ENCODE measurements around the gene GRIK4.

Gene GRIK4

GRCh38 chr11:120605469-120605868 is 93.9 kb downstream of the GRIK4 start:
- Histone ChIP-seq H3K9ac (ENCODE audit: low read depth, low read length) (no peak overlapping the region), H3K4me3 (ENCODE audit: low read length) (no peak overlapping the region), H3K9me3 (ENCODE audit: insufficient read depth, low read depth, low read length) (no peaks in the 10 kb centered on the region), H3K4me1 (ENCODE audit: insufficient read depth, low read length) (peaks cover 16% of the 10 kb centered on the region; the same call in 1 of the 2 replicates), H3K27ac (ENCODE audit: low read length) (no peak overlapping the region), H3K27me3 (ENCODE audit: insufficient read depth, low read length) (no peaks in the 10 kb centered on the region), H3K36me3 (ENCODE audit: insufficient read depth, low read depth, low read length) (no peaks in the 10 kb centered on the region)

GRCh38 chr11:120606211-120607010 is 94.9 kb downstream of the GRIK4 start:
- Histone ChIP-seq H3K27ac (ENCODE audit: low read length) (no peak overlapping the region), H3K4me1 (ENCODE audit: insufficient read depth, low read length) (peaks cover 21% of the 10 kb centered on the region), H3K36me3 (ENCODE audit: insufficient read depth, low read depth, low read length) (no peaks in the 10 kb centered on the region)

GRCh38 chr11:120608061-120608460 is 96.5 kb downstream of the GRIK4 start:
- no peak overlapping the region for H3K4me3 ChIP-seq (ENCODE audit: low read length)
- no peaks in the 10 kb centered on the region for H3K9me3 ChIP-seq (ENCODE audit: insufficient read depth, low read depth, low read length)
- H3K36me3 ChIP-seq (ENCODE audit: insufficient read depth, low read depth, low read length): no peaks in the 10 kb centered on the region
- no peak overlapping the region for H3K9ac ChIP-seq (ENCODE audit: low read depth, low read length)
- H3K27me3 ChIP-seq (ENCODE audit: insufficient read depth, low read length): no peaks in the 10 kb centered on the region
- no peak overlapping the region for H3K27ac ChIP-seq (ENCODE audit: low read length)
- peaks cover 21% of the 10 kb centered on the region for H3K4me1 ChIP-seq (ENCODE audit: insufficient read depth, low read length)

More at GRCh38 chr11:120606211-120607010, 94.9 kb downstream of the GRIK4 start:
- Histone ChIP-seq H3K9me3 (ENCODE audit: insufficient read depth, low read depth, low read length) (no peaks in the 10 kb centered on the region), H3K9ac (ENCODE audit: low read depth, low read length) (no peak overlapping the region), H3K27me3 (ENCODE audit: insufficient read depth, low read length) (no peaks in the 10 kb centered on the region), H3K4me3 (ENCODE audit: low read length) (no peak overlapping the region)

- no peak overlapping the region for H3K9ac ChIP-seq (ENCODE audit: low read depth, low read length)
- no peaks in the 10 kb centered on the region for H3K36me3 ChIP-seq (ENCODE audit: insufficient read depth, low read depth, low read length)
- no peak overlapping the region for H3K4me3 ChIP-seq (ENCODE audit: low read length)
- H3K27me3 ChIP-seq (ENCODE audit: insufficient read depth, low read length): no peaks in the 10 kb centered on the region
- peaks cover 21% of the 10 kb centered on the region for H3K4me1 ChIP-seq (ENCODE audit: insufficient read depth, low read length)
- H3K27ac ChIP-seq (ENCODE audit: low read length): no peak overlapping the region
- no peaks in the 10 kb centered on the region for H3K9me3 ChIP-seq (ENCODE audit: insufficient read depth, low read depth, low read length)
Observed at GRCh38 chr11:120608760-120609211, 97.2 kb downstream of the GRIK4 start.

- Histone ChIP-seq H3K36me3 (ENCODE audit: insufficient read depth, low read depth, low read length) (no peaks in the 10 kb centered on the region), H3K9ac (ENCODE audit: low read depth, low read length) (no peak overlapping the region), H3K27ac (ENCODE audit: low read length) (no peak overlapping the region), H3K27me3 (ENCODE audit: insufficient read depth, low read length) (no peaks in the 10 kb centered on the region), H3K4me1 (ENCODE audit: insufficient read depth, low read length) (peaks cover 21% of the 10 kb centered on the region), H3K9me3 (ENCODE audit: insufficient read depth, low read depth, low read length) (no peaks in the 10 kb centered on the region), H3K4me3 (ENCODE audit: low read length) (no peak overlapping the region)
Observed at GRCh38 chr11:120610111-120610510, 98.6 kb downstream of the GRIK4 start.

- H3K9ac ChIP-seq (ENCODE audit: low read depth, low read length): no peak overlapping the region
- no peaks in the 10 kb centered on the region for H3K9me3 ChIP-seq (ENCODE audit: insufficient read depth, low read depth, low read length)
- no peaks in the 10 kb centered on the region for H3K36me3 ChIP-seq (ENCODE audit: insufficient read depth, low read depth, low read length)
- no peaks in the 10 kb centered on the region for H3K27me3 ChIP-seq (ENCODE audit: insufficient read depth, low read length)
- no peak overlapping the region for H3K4me3 ChIP-seq (ENCODE audit: low read length)
- peaks cover 21% of the 10 kb centered on the region for H3K4me1 ChIP-seq (ENCODE audit: insufficient read depth, low read length)
- no peak overlapping the region for H3K27ac ChIP-seq (ENCODE audit: low read length)
Observed at GRCh38 chr11:120611581-120611980, 100.0 kb downstream of the GRIK4 start.

GRCh38 chr11:120612513-120613263 is 101.1 kb downstream of the GRIK4 start:
- Histone ChIP-seq H3K36me3 (ENCODE audit: insufficient read depth, low read depth, low read length) (no peaks in the 10 kb centered on the region), H3K9ac (ENCODE audit: low read depth, low read length) (no peak overlapping the region), H3K27ac (ENCODE audit: low read length) (no peak overlapping the region)

GRCh38 chr11:120613264-120614226 is 102.0 kb downstream of the GRIK4 start:
- peaks cover 13% of the 10 kb centered on the region for H3K9me3 ChIP-seq (ENCODE audit: insufficient read depth, low read depth, low read length)
- H3K27ac ChIP-seq (ENCODE audit: low read length): no peak overlapping the region
- no peaks in the 10 kb centered on the region for H3K36me3 ChIP-seq (ENCODE audit: insufficient read depth, low read depth, low read length)
- no peaks in the 10 kb centered on the region for H3K27me3 ChIP-seq (ENCODE audit: insufficient read depth, low read length)
- H3K4me1 ChIP-seq (ENCODE audit: insufficient read depth, low read length): peaks cover 14% of the 10 kb centered on the region
- H3K4me3 ChIP-seq (ENCODE audit: low read length): no peak overlapping the region
- H3K9ac ChIP-seq (ENCODE audit: low read depth, low read length): no peak overlapping the region

More at GRCh38 chr11:120612513-120613263, 101.1 kb downstream of the GRIK4 start:
- H3K9me3 ChIP-seq (ENCODE audit: insufficient read depth, low read depth, low read length): peaks cover 4% of the 10 kb centered on the region
- no peak overlapping the region for H3K4me3 ChIP-seq (ENCODE audit: low read length)
- no peaks in the 10 kb centered on the region for H3K27me3 ChIP-seq (ENCODE audit: insufficient read depth, low read length)
- peaks cover 17% of the 10 kb centered on the region for H3K4me1 ChIP-seq (ENCODE audit: insufficient read depth, low read length)

- H3K4me3 ChIP-seq (ENCODE audit: low read length): no peak overlapping the region
- peaks cover 7% of the 10 kb centered on the region; the same call in 1 of the 2 replicates for H3K4me1 ChIP-seq (ENCODE audit: insufficient read depth, low read length)
- peaks cover 18% of the 10 kb centered on the region for H3K9me3 ChIP-seq (ENCODE audit: insufficient read depth, low read depth, low read length)
- no peak overlapping the region for H3K27ac ChIP-seq (ENCODE audit: low read length)
- no peaks in the 10 kb centered on the region for H3K27me3 ChIP-seq (ENCODE audit: insufficient read depth, low read length)
- H3K36me3 ChIP-seq (ENCODE audit: insufficient read depth, low read depth, low read length): no peaks in the 10 kb centered on the region
- no peak overlapping the region for H3K9ac ChIP-seq (ENCODE audit: low read depth, low read length)
Observed at GRCh38 chr11:120615391-120615790, 103.8 kb downstream of the GRIK4 start.

GRCh38 chr11:120618399-120618798 is 106.9 kb downstream of the GRIK4 start:
- Histone ChIP-seq H3K4me1 (ENCODE audit: insufficient read depth, low read length) (no peaks in the 10 kb centered on the region), H3K9ac (ENCODE audit: low read depth, low read length) (no peak overlapping the region), H3K27ac (ENCODE audit: low read length) (no peak overlapping the region), H3K36me3 (ENCODE audit: insufficient read depth, low read depth, low read length) (no peaks in the 10 kb centered on the region), H3K27me3 (ENCODE audit: insufficient read depth, low read length) (no peaks in the 10 kb centered on the region), H3K4me3 (ENCODE audit: low read length) (no peak overlapping the region), H3K9me3 (ENCODE audit: insufficient read depth, low read depth, low read length) (peaks cover 18% of the 10 kb centered on the region)

GRCh38 chr11:120622189-120622875 is 110.8 kb downstream of the GRIK4 start:
- Histone ChIP-seq H3K9me3 (ENCODE audit: insufficient read depth, low read depth, low read length) (peaks cover 18% of the 10 kb centered on the region), H3K27me3 (ENCODE audit: insufficient read depth, low read length) (no peaks in the 10 kb centered on the region), H3K36me3 (ENCODE audit: insufficient read depth, low read depth, low read length) (no peaks in the 10 kb centered on the region), H3K4me3 (ENCODE audit: low read length) (no peak overlapping the region), H3K4me1 (ENCODE audit: insufficient read depth, low read length) (no peaks in the 10 kb centered on the region), H3K9ac (ENCODE audit: low read depth, low read length) (no peak overlapping the region), H3K27ac (ENCODE audit: low read length) (no peak overlapping the region)
